ENCODE data around the gene XRCC5.

DNA sequence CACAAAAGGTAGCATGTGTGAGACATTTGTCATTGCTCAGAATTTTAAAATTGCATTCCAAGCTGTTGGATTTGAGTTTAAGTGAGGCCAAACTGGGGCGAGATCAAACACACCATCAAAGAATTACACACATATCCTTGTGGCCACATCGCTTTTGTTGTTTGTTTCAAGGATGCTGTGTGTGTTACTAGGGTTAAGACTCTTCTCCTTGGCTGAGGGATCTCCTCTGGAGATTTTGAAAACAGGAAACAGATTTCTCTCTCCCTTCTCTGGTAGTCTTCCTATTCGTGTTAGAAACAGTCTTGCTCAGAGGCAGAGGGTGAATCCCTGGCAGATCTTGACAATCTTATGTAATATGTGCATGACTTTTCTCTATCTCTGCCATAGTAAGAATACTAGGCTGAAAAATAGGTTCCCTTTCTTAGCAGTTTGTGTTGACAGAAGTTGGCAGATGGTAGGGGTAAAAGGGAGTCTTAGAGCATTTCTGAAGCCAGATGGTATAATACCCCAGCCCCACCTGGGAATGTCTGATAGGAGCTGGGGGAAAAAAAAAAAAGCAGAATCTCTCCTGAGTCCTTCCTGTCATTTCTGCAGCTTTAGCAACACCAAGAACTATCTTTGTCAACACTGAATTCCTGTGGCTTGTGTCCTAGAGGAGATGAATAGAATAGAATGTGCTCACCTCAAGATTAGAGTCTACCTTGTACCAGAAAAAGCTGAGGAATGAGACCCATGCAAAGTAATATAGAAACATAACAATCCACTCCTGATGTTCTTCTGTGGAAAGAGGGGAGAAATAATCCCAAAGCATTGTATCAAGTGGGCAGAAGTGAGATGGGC lies 101.8 kb downstream of the XRCC5 start:
- TF ChIP-seq, protein P1, sequence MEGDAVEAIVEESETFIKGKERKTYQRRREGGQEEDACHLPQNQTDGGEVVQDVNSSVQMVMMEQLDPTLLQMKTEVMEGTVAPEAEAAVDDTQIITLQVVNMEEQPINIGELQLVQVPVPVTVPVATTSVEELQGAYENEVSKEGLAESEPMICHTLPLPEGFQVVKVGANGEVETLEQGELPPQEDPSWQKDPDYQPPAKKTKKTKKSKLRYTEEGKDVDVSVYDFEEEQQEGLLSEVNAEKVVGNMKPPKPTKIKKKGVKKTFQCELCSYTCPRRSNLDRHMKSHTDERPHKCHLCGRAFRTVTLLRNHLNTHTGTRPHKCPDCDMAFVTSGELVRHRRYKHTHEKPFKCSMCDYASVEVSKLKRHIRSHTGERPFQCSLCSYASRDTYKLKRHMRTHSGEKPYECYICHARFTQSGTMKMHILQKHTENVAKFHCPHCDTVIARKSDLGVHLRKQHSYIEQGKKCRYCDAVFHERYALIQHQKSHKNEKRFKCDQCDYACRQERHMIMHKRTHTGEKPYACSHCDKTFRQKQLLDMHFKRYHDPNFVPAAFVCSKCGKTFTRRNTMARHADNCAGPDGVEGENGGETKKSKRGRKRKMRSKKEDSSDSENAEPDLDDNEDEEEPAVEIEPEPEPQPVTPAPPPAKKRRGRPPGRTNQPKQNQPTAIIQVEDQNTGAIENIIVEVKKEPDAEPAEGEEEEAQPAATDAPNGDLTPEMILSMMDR (IDR thresholded peaks at IDR 0.05; ENCODE audit: control extremely low read depth in 1 of 3, insufficient read depth in 1 of 3, low read depth in 1 of 3, low read length in 3 of 3): no peak
- no peak; the same call in 1 of the 2 replicates for TF ChIP-seq POLR2AphosphoS5 (IDR thresholded peaks at IDR 0.05; ENCODE audit: low read depth, low read length)
- no peak for TF ChIP-seq ZNF274 (IDR thresholded peaks at IDR 0.05; ENCODE audit: borderline replicate concordance, extremely low read depth, low read length)
- no peak for TF ChIP-seq MAX (IDR thresholded peaks at IDR 0.05)
- 0 out of 3 replicates have a peak, but pooled peaks of 1 of the 2 experiments have one; percentile 16 for TF ChIP-seq POLR2A (IDR thresholded peaks at IDR 0.05; ENCODE audit: control extremely low read depth in 1 of 2, low read depth in 2 of 2, low read length in 2 of 2)
- TF ChIP-seq TBP (IDR thresholded peaks at IDR 0.05; ENCODE audit: low read depth, low read length): no peak
- TF ChIP-seq CEBPB (IDR thresholded peaks at IDR 0.05; ENCODE audit: low read depth, low read length): no peak
- TF ChIP-seq JUN (IDR thresholded peaks at IDR 0.05; ENCODE audit: low read depth, low read length): no peak
- TF ChIP-seq GABPA (IDR thresholded peaks at IDR 0.05; ENCODE audit: borderline replicate concordance, insufficient read depth, low read length): no peak
- no peak for TF ChIP-seq NRF1 (IDR thresholded peaks at IDR 0.05; ENCODE audit: low read depth, low read length)
- TF ChIP-seq, protein P2, sequence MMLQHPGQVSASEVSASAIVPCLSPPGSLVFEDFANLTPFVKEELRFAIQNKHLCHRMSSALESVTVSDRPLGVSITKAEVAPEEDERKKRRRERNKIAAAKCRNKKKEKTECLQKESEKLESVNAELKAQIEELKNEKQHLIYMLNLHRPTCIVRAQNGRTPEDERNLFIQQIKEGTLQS (IDR thresholded peaks at IDR 0.05; ENCODE audit: insufficient read depth, low read depth, low read length): no peak
- no peak for TF ChIP-seq CBX5 (IDR thresholded peaks at IDR 0.05; ENCODE audit: low read depth, low read length)
- TF ChIP-seq BRCA1 (IDR thresholded peaks at IDR 0.05; ENCODE audit: low read depth, low read length): no peak

Data from H1 (cell line).